ENCODE data around the gene ITPRID2. TPM values are rescaled to one million over a fixed set of nuclear protein-coding genes. Genes with fewer than 3 reads are reported as not detected.
A peak's percentile ranks its signal among the peaks of the same experiment; 100 is the strongest.
"Not testable (repeated sequence)": the region's sequence is repeated elsewhere in the genome, so short reads cannot be mapped to it uniquely, and the experiment has no call there.

The ITPRID2 gene
- total RNA-seq, 1 donor from 2014 or later = 50.9 TPM

- H3K27ac Mint-ChIP-seq = no peak overlapping the region
- peaks cover 47% of the 10 kb centered on the region for H3K27me3 Mint-ChIP-seq
- peaks cover 3% of the 10 kb centered on the region for H3K4me1 Mint-ChIP-seq
- intact Hi-C loops (cut with micrococcal nuclease) = no loop called here
- no peaks in the 10 kb centered on the region for H3K9me3 Mint-ChIP-seq
- H3K4me3 Mint-ChIP-seq = no peak overlapping the region
- no peak for DNase-seq
- H3K36me3 Mint-ChIP-seq (ENCODE audit: low read depth) = no peaks in the 10 kb centered on the region
Observed at GRCh38 chr2:181948227-181948626, 56.7 kb downstream of the ITPRID2 start.

- H3K27ac Mint-ChIP-seq = no peak overlapping the region
Observed at GRCh38 chr2:181949047-181949446, 57.5 kb downstream of the ITPRID2 start.

GRCh38 chr2:181952404-181953226 is 61.1 kb downstream of the ITPRID2 start:
- H3K36me3 Mint-ChIP-seq (ENCODE audit: low read depth) = no peaks in the 10 kb centered on the region
- no peaks in the 10 kb centered on the region for H3K9me3 Mint-ChIP-seq
- intact Hi-C loops (cut with micrococcal nuclease) = loop anchor here (5.0 kb wide), 1 partner anchor 60 kb away; the partner anchor contains the start of gene ITPRID2
- no peak overlapping the region for H3K27ac Mint-ChIP-seq
- no peak overlapping the region for H3K4me3 Mint-ChIP-seq
- H3K4me1 Mint-ChIP-seq = peaks cover 16% of the 10 kb centered on the region
- peaks cover 35% of the 10 kb centered on the region for H3K27me3 Mint-ChIP-seq
- DNase-seq = no peak

More at GRCh38 chr2:181949047-181949446, 57.5 kb downstream of the ITPRID2 start:
- H3K36me3 Mint-ChIP-seq (ENCODE audit: low read depth) = no peaks in the 10 kb centered on the region
- H3K9me3 Mint-ChIP-seq = no peaks in the 10 kb centered on the region
- peaks cover 10% of the 10 kb centered on the region for H3K4me1 Mint-ChIP-seq
- intact Hi-C loops (cut with micrococcal nuclease) = no loop called here
- H3K4me3 Mint-ChIP-seq = no peak overlapping the region
- DNase-seq = no peak
- H3K27me3 Mint-ChIP-seq = peaks cover 50% of the 10 kb centered on the region

- Mint-ChIP-seq H3K27me3 (peaks cover 29% of the 10 kb centered on the region), H3K4me1 (peaks cover 19% of the 10 kb centered on the region), H3K36me3 (ENCODE audit: low read depth) (no peaks in the 10 kb centered on the region), H3K4me3 (peak overlapping the region; percentile 74), H3K9me3 (no peaks in the 10 kb centered on the region), H3K27ac (no peak overlapping the region)
- intact Hi-C loops (cut with micrococcal nuclease) = loop anchor here (1.0 to 5.0 kb wide), 4 partner anchors 62 to 877 kb away; partner anchors contain the start of gene ITPRID2
- DNase-seq = peak; percentile 88
Observed at GRCh38 chr2:181953881-181954537, 62.5 kb downstream of the ITPRID2 start.

- H3K36me3 Mint-ChIP-seq (ENCODE audit: low read depth) = no peaks in the 10 kb centered on the region
- DNase-seq = no peak
- peaks cover 19% of the 10 kb centered on the region for H3K4me1 Mint-ChIP-seq
- intact Hi-C loops (cut with micrococcal nuclease) = loop anchor here (1.0 to 5.0 kb wide), 4 partner anchors 62 to 877 kb away; partner anchors contain the start of gene ITPRID2
- H3K4me3 Mint-ChIP-seq = peak overlapping the region; percentile 74
- H3K27ac Mint-ChIP-seq = no peak overlapping the region
- peaks cover 27% of the 10 kb centered on the region for H3K27me3 Mint-ChIP-seq
- H3K9me3 Mint-ChIP-seq = no peaks in the 10 kb centered on the region
Observed at GRCh38 chr2:181954538-181954883, 63.0 kb downstream of the ITPRID2 start.

- Mint-ChIP-seq H3K27ac (no peak overlapping the region), H3K9me3 (no peaks in the 10 kb centered on the region), H3K4me3 (no peak overlapping the region), H3K36me3 (ENCODE audit: low read depth) (no peaks in the 10 kb centered on the region), H3K27me3 (peaks cover 22% of the 10 kb centered on the region), H3K4me1 (peaks cover 19% of the 10 kb centered on the region)
- DNase-seq = no peak
- intact Hi-C loops (cut with micrococcal nuclease) = loop anchor here (2.0 kb wide), 1 partner anchor 164 kb away; no protein-coding TSS in a partner anchor
Observed at GRCh38 chr2:181955010-181955409, 63.5 kb downstream of the ITPRID2 start.

- not testable (repeated sequence) for H3K27ac Mint-ChIP-seq
Observed at GRCh38 chr2:181955866-181956265, 64.3 kb downstream of the ITPRID2 start.

GRCh38 chr2:181957668-181958067 is 66.1 kb downstream of the ITPRID2 start:
- Mint-ChIP-seq H3K9me3 (no peaks in the 10 kb centered on the region), H3K27me3 (peaks cover 8% of the 10 kb centered on the region), H3K4me3 (no peak overlapping the region), H3K27ac (no peak overlapping the region), H3K4me1 (peaks cover 16% of the 10 kb centered on the region), H3K36me3 (ENCODE audit: low read depth) (no peaks in the 10 kb centered on the region)
- intact Hi-C loops (cut with micrococcal nuclease) = no loop called here
- no peak for DNase-seq

More at GRCh38 chr2:181955866-181956265, 64.3 kb downstream of the ITPRID2 start:
- not testable (repeated sequence) for DNase-seq; H3K9me3 Mint-ChIP-seq; H3K36me3 Mint-ChIP-seq (ENCODE audit: low read depth); H3K4me3 Mint-ChIP-seq
- H3K27me3 Mint-ChIP-seq = peaks cover 14% of the 10 kb centered on the region
- intact Hi-C loops (cut with micrococcal nuclease) = loop anchor here (2.0 kb wide), 1 partner anchor 165 kb away; no protein-coding TSS in a partner anchor
- H3K4me1 Mint-ChIP-seq = peaks cover 19% of the 10 kb centered on the region

- intact Hi-C loops (cut with micrococcal nuclease) = no loop called here
- Mint-ChIP-seq H3K27ac (no peak overlapping the region), H3K36me3 (ENCODE audit: low read depth) (no peaks in the 10 kb centered on the region), H3K27me3 (peaks cover 5% of the 10 kb centered on the region), H3K4me3 (no peak overlapping the region), H3K9me3 (no peaks in the 10 kb centered on the region), H3K4me1 (peaks cover 12% of the 10 kb centered on the region)
- no peak for DNase-seq
Observed at GRCh38 chr2:181958726-181959125, 67.2 kb downstream of the ITPRID2 start.

- no peak for DNase-seq
- intact Hi-C loops (cut with micrococcal nuclease) = no loop called here
- peaks cover 5% of the 10 kb centered on the region for H3K27me3 Mint-ChIP-seq
- no peaks in the 10 kb centered on the region for H3K9me3 Mint-ChIP-seq
- H3K36me3 Mint-ChIP-seq (ENCODE audit: low read depth) = no peaks in the 10 kb centered on the region
- H3K4me3 Mint-ChIP-seq = no peak overlapping the region
- no peak overlapping the region for H3K27ac Mint-ChIP-seq
- peaks cover 5% of the 10 kb centered on the region for H3K4me1 Mint-ChIP-seq
Observed at GRCh38 chr2:181959508-181959907, 68.0 kb downstream of the ITPRID2 start.

- H3K27me3 Mint-ChIP-seq; H3K9me3 Mint-ChIP-seq; DNase-seq; H3K36me3 Mint-ChIP-seq (ENCODE audit: low read depth); H3K4me1 Mint-ChIP-seq; H3K4me3 Mint-ChIP-seq; intact Hi-C loops (cut with micrococcal nuclease); H3K27ac Mint-ChIP-seq: not testable (repeated sequence)
Observed at GRCh38 chr2:181961167-181961566, 69.6 kb downstream of the ITPRID2 start.

GRCh38 chr2:181962142-181962541 is 70.6 kb downstream of the ITPRID2 start:
- DNase-seq = no peak
- Mint-ChIP-seq H3K4me3 (no peak overlapping the region), H3K27me3 (peaks cover 15% of the 10 kb centered on the region), H3K27ac (no peak overlapping the region), H3K4me1 (peaks cover 3% of the 10 kb centered on the region), H3K9me3 (no peaks in the 10 kb centered on the region), H3K36me3 (ENCODE audit: low read depth) (no peaks in the 10 kb centered on the region)
- intact Hi-C loops (cut with micrococcal nuclease) = no loop called here

GRCh38 chr2:181970160-181970794 is 78.7 kb downstream of the ITPRID2 start:
- intact Hi-C loops (cut with micrococcal nuclease) = no loop called here
- H3K27ac Mint-ChIP-seq = no peak overlapping the region
- H3K36me3 Mint-ChIP-seq (ENCODE audit: low read depth) = no peaks in the 10 kb centered on the region
- no peaks in the 10 kb centered on the region for H3K9me3 Mint-ChIP-seq
- H3K4me1 Mint-ChIP-seq = no peaks in the 10 kb centered on the region
- no peak for DNase-seq
- peaks cover 24% of the 10 kb centered on the region for H3K27me3 Mint-ChIP-seq
- H3K4me3 Mint-ChIP-seq = no peak overlapping the region

GRCh38 chr2:181971032-181971431 is 79.5 kb downstream of the ITPRID2 start:
- H3K27ac Mint-ChIP-seq = no peak overlapping the region
- H3K36me3 Mint-ChIP-seq (ENCODE audit: low read depth) = no peaks in the 10 kb centered on the region
- H3K4me3 Mint-ChIP-seq = no peak overlapping the region
- H3K9me3 Mint-ChIP-seq = no peaks in the 10 kb centered on the region
- DNase-seq = no peak
- no peaks in the 10 kb centered on the region for H3K4me1 Mint-ChIP-seq
- intact Hi-C loops (cut with micrococcal nuclease) = no loop called here
- H3K27me3 Mint-ChIP-seq = peaks cover 21% of the 10 kb centered on the region
